Activated CD4-positive, alpha-beta T cell treated with anti-CD3 and anti-CD28 coated beads, Interleukin-2, amount 50 U/mL, for 4 hours (primary cell): ENCODE results near the gene CLDND2.

Source experiments
- DNase-seq, 2 experiments: peaks; one replicate each; pipeline ENCODE4 v3.0.0-alpha.2; 2020

CLDND2 gene

GRCh38 chr19:51329411-51329810 is 39.4 kb downstream of the CLDND2 start:
- DNase-seq, result no peak

- DNase-seq, result peak; percentile 13 to 16
Observed at GRCh38 chr19:51327066-51328001, 41.5 kb downstream of the CLDND2 start.

GRCh38 chr19:51326216-51327065 is 42.4 kb downstream of the CLDND2 start:
- no peak for DNase-seq

GRCh38 chr19:51325161-51325976 is 43.4 kb downstream of the CLDND2 start:
- DNase-seq, result no peak

GRCh38 chr19:51324167-51324481 is 44.7 kb downstream of the CLDND2 start:
- DNase-seq, result no peak

- DNase-seq, result no peak
Observed at GRCh38 chr19:51323481-51324166, 45.2 kb downstream of the CLDND2 start.

GRCh38 chr19:51321799-51322198 is 47.0 kb downstream of the CLDND2 start:
- no peak for DNase-seq

- no peak for DNase-seq
Observed at GRCh38 chr19:51320280-51320657, 48.5 kb downstream of the CLDND2 start.

GRCh38 chr19:51319649-51320279 is 49.0 kb downstream of the CLDND2 start:
- no peak for DNase-seq

- no peak for DNase-seq
Observed at GRCh38 chr19:51318687-51319648, 49.8 kb downstream of the CLDND2 start.

- DNase-seq, result no peak
Observed at GRCh38 chr19:51317968-51318367, 50.8 kb downstream of the CLDND2 start.

- no peak for DNase-seq
Observed at GRCh38 chr19:51317376-51317775, 51.4 kb downstream of the CLDND2 start.
